ENCODE data around the gene PRR16. TPM values are rescaled to one million over a fixed set of nuclear protein-coding genes. Genes with fewer than 3 reads are reported as not detected.

The PRR16 gene
- total RNA-seq, 1 experiment from 2014 or later = not detected

- peak; percentile 8 for DNase-seq (ENCODE audit: low spot score)
- intact Hi-C loops (cut with micrococcal nuclease; ENCODE audit: unreplicated experiment) = no loop called here
- Histone ChIP-seq H3K4me3 (ENCODE audit: low read depth, low read length, poor library complexity, severe bottlenecking) (no peak overlapping the region), H3K36me3 (ENCODE audit: insufficient read depth, low read length, poor library complexity, severe bottlenecking) (no peaks in the 10 kb centered on the region), H3K4me1 (ENCODE audit: insufficient read depth, low read length, poor library complexity, severe bottlenecking) (no peaks in the 10 kb centered on the region), H3K27me3 (replicated peaks; ENCODE audit: insufficient read depth, low read depth, low read length, poor library complexity) (no peaks in the 10 kb centered on the region), H3K9me3 (ENCODE audit: low read depth, low read length, poor library complexity, severe bottlenecking) (no peaks in the 10 kb centered on the region), H3K27ac (ENCODE audit: low read depth, low read length, poor library complexity, severe bottlenecking) (no peak overlapping the region)
- no TSS peak for BruUV-seq (replicated peaks)
- CTCF ChIA-PET = no interaction called here
- POLR2A ChIA-PET (ENCODE audit: low non-redundant PET) = no interaction called here
- TF ChIP-seq CTCF (conservative IDR thresholded peaks at IDR 0.05; ENCODE audit: low read depth, low read length) (no peak), EZH2 (IDR thresholded peaks at IDR 0.05; ENCODE audit: borderline replicate concordance, low read depth, low read length, poor library complexity, severe bottlenecking) (no peak)
Measured at GRCh38 chr5:120512068-120512467, 48.0 kb downstream of the PRR16 start.

GRCh38 chr5:120512791-120513650, 48.9 kb downstream of the PRR16 start:
- no peaks in the 10 kb centered on the region for H3K27me3 ChIP-seq (replicated peaks; ENCODE audit: insufficient read depth, low read depth, low read length, poor library complexity)
- POLR2A ChIA-PET (ENCODE audit: low non-redundant PET) = no interaction called here

GRCh38 chr5:120516805-120517204, 52.7 kb downstream of the PRR16 start:
- intact Hi-C loops (cut with micrococcal nuclease; ENCODE audit: unreplicated experiment) = no loop called here
- Histone ChIP-seq H3K27me3 (replicated peaks; ENCODE audit: insufficient read depth, low read depth, low read length, poor library complexity) (no peaks in the 10 kb centered on the region), H3K36me3 (ENCODE audit: insufficient read depth, low read length, poor library complexity, severe bottlenecking) (no peaks in the 10 kb centered on the region), H3K27ac (ENCODE audit: low read depth, low read length, poor library complexity, severe bottlenecking) (no peak overlapping the region), H3K4me1 (ENCODE audit: insufficient read depth, low read length, poor library complexity, severe bottlenecking) (no peaks in the 10 kb centered on the region), H3K9me3 (ENCODE audit: low read depth, low read length, poor library complexity, severe bottlenecking) (no peaks in the 10 kb centered on the region), H3K4me3 (ENCODE audit: low read depth, low read length, poor library complexity, severe bottlenecking) (no peak overlapping the region)
- POLR2A ChIA-PET (ENCODE audit: low non-redundant PET) = no interaction called here
- DNase-seq (ENCODE audit: low spot score) = peak; percentile 2
- CTCF ChIA-PET = no interaction called here
- TF ChIP-seq EZH2 (IDR thresholded peaks at IDR 0.05; ENCODE audit: borderline replicate concordance, low read depth, low read length, poor library complexity, severe bottlenecking) (no peak), CTCF (conservative IDR thresholded peaks at IDR 0.05; ENCODE audit: low read depth, low read length) (no peak)
- no TSS peak for BruUV-seq (replicated peaks)

More at GRCh38 chr5:120512791-120513650, 48.9 kb downstream of the PRR16 start:
- BruUV-seq (replicated peaks) = no TSS peak
- DNase-seq (ENCODE audit: low spot score) = no peak
- Histone ChIP-seq H3K27ac (ENCODE audit: low read depth, low read length, poor library complexity, severe bottlenecking) (no peak overlapping the region), H3K4me3 (ENCODE audit: low read depth, low read length, poor library complexity, severe bottlenecking) (no peak overlapping the region), H3K36me3 (ENCODE audit: insufficient read depth, low read length, poor library complexity, severe bottlenecking) (no peaks in the 10 kb centered on the region), H3K9me3 (ENCODE audit: low read depth, low read length, poor library complexity, severe bottlenecking) (no peaks in the 10 kb centered on the region), H3K4me1 (ENCODE audit: insufficient read depth, low read length, poor library complexity, severe bottlenecking) (no peaks in the 10 kb centered on the region)
- CTCF ChIA-PET = no interaction called here
- intact Hi-C loops (cut with micrococcal nuclease; ENCODE audit: unreplicated experiment) = no loop called here
- TF ChIP-seq EZH2 (IDR thresholded peaks at IDR 0.05; ENCODE audit: borderline replicate concordance, low read depth, low read length, poor library complexity, severe bottlenecking) (no peak), CTCF (conservative IDR thresholded peaks at IDR 0.05; ENCODE audit: low read depth, low read length) (no peak)
